ENCODE data around the gene FOXJ1.

- TF ChIP-seq EZH2phosphoT487 (conservative IDR thresholded peaks at IDR 0.05; ENCODE audit: low read length) (no peak), CTCF (IDR thresholded peaks at IDR 0.05; ENCODE audit: insufficient read depth, low read length, poor library complexity, severe bottlenecking) (peak; percentile 81)
Measured at GRCh38 chr17:76182016-76182764, 41.1 kb upstream of the FOXJ1 start.

Data from SU-DHL-6 (cell line).